HepG2 (cell line): ENCODE measurements around the gene AQP7. TPM values are rescaled to one million over a fixed set of nuclear protein-coding genes. Genes with fewer than 3 reads are reported as not detected.

Experiments used
- ATAC-seq: fragments of 200-7000 bp; cut with Tn5 transposase; 3 replicates; pipeline ENCODE4 v1.9.1; 2020; ENCODE audit warnings: mild to moderate bottlenecking, moderate library complexity
- BruUV-seq: library from RNA; stranded (reverse); fragments of 400-500 nt; replicated peaks from 2 replicates; lab custom pipeline; 2021; lab: Mats Ljungman, UMichigan
- CTCF ChIA-PET: fragments of 300-600 bp; formaldehyde crosslinking; extraction: SDS; loops from one replicate; lab custom pipeline; 2021; ENCODE audit warnings: low total read pairs, inconsistent platforms, low intra/inter-chr PET ratio; lab: Yijun Ruan, JAX
- POLR2A ChIA-PET: fragments of 350-600 bp; sonication (Branson Sonifier 250); formaldehyde crosslinking; loops from one replicate; lab custom pipeline; 2020; ENCODE audit warnings: antibody characterized with exemption, inconsistent platforms; lab: Yijun Ruan, JAX
- DNase-seq: peaks from one replicate; pipeline ENCODE4 v3.0.0-alpha.2; 2015; ENCODE audit warnings: low spot score
- FAIRE-seq: peaks from 3 replicates; lab custom pipeline; 2011; peaks lifted over from hg19 to GRCh38; lab: Jason Lieb, UNC
- H2AFZ ChIP-seq: one replicate; pipeline ENCODE4 v1.6.1; 2011; ENCODE audit warnings: low read length, inconsistent platforms
- H3K27ac ChIP-seq: fragments of 300-600 bp; 3 replicates; pipeline ENCODE4 v1.8.0; 2011; ENCODE audit warnings: mixed run types, mild to moderate bottlenecking, mixed read lengths, low read length, inconsistent platforms; ENCODE audit not compliant: insufficient read depth; ENCODE audit errors: extremely low read length
- H3K27me3 ChIP-seq, 2 experiments: fragments of 200-600 bp in 1 of 2; 2 replicates in 1 of 2; 3 replicates in 1 of 2; pipeline versions ENCODE4 v1.6.0 to v1.8.0; 2011; ENCODE audit warnings: low read length in 2 of 2, mild to moderate bottlenecking in 2 of 2, moderate library complexity in 2 of 2, inconsistent platforms in 1 of 2; ENCODE audit not compliant: insufficient read depth in 2 of 2, control insufficient read depth in 1 of 2
- H3K36me3 ChIP-seq, 2 experiments: fragments of 200-600 bp in 1 of 2; replicated peaks in 1 of 2; 2 replicates in 1 of 2; 3 replicates in 1 of 2; pipeline versions ENCODE4 v1.5.1 to v1.8.0; 2011; ENCODE audit warnings: low read length in 2 of 2, inconsistent platforms in 1 of 2; ENCODE audit not compliant: insufficient read depth in 2 of 2, control insufficient read depth in 1 of 2
- H3K4me1 ChIP-seq: 2 replicates; pipeline ENCODE4 v1.5.1; 2012; ENCODE audit warnings: low read length, inconsistent platforms; ENCODE audit not compliant: insufficient read depth
- H3K4me2 ChIP-seq: 2 replicates; pipeline ENCODE4 v1.6.0; 2011; ENCODE audit warnings: low read depth, low read length, inconsistent platforms
- H3K4me3 ChIP-seq, 3 experiments: fragments of 200-600 bp in 1 of 3; sonication (generic), shearing (Covaris generic) in 1 of 3; replicated peaks in 1 of 3; 2 replicates each; pipeline ENCODE4 v1.5.1; 2011 to 2016; ENCODE audit warnings: low read length in 3 of 3, inconsistent platforms in 2 of 3, low read depth in 2 of 3, mild to moderate bottlenecking in 2 of 3, control low read depth in 1 of 3, mixed read lengths in 1 of 3; ENCODE audit not compliant: insufficient read depth in 1 of 3
- H3K79me2 ChIP-seq: one replicate; pipeline ENCODE4 v1.6.1; 2011; ENCODE audit warnings: low read length, inconsistent platforms; ENCODE audit not compliant: insufficient read depth
- H3K9ac ChIP-seq: 2 replicates; pipeline ENCODE4 v1.6.0; 2011; ENCODE audit warnings: mild to moderate bottlenecking, low read depth, low read length, inconsistent platforms; ENCODE audit not compliant: insufficient read depth
- H3K9me3 ChIP-seq: 2 replicates; pipeline ENCODE4 v1.5.1; 2012; ENCODE audit warnings: mild to moderate bottlenecking, low read length
- H4K20me1 ChIP-seq: 2 replicates; pipeline ENCODE4 v1.6.0; 2011; ENCODE audit warnings: inconsistent platforms, mild to moderate bottlenecking, low read length, moderate library complexity; ENCODE audit not compliant: insufficient read depth
- ADNP ChIP-seq: sonication (generic); formaldehyde crosslinking; IDR thresholded peaks from 2 replicates; pipeline ENCODE4 v1.4.0; 2020; ENCODE audit warnings: missing genetic modification reagents
- CENPT ChIP-seq: sonication (generic); formaldehyde crosslinking; IDR thresholded peaks from 2 replicates; pipeline ENCODE4 v1.8.0; 2022; ENCODE audit warnings: low read depth, mild to moderate bottlenecking, moderate library complexity, missing genetic modification reagents
- FOXK1 ChIP-seq: sonication (generic); formaldehyde crosslinking; IDR thresholded peaks from 2 replicates; pipeline ENCODE4 v1.4.0; 2020; ENCODE audit warnings: low read depth, missing genetic modification reagents, borderline replicate concordance
- GFI1 ChIP-seq: sonication (generic); formaldehyde crosslinking; IDR thresholded peaks from 2 replicates; pipeline ENCODE4 v1.5.0; 2020; ENCODE audit warnings: missing genetic modification reagents, mild to moderate bottlenecking, borderline replicate concordance
- HBP1 ChIP-seq: IDR thresholded peaks from 2 replicates; pipeline ENCODE4 v1.6.1; 2016; ENCODE audit warnings: low read depth, control low read depth
- HNF1A ChIP-seq, 2 experiments: sonication (generic) in 1 of 2; formaldehyde crosslinking in 1 of 2; IDR thresholded peaks; 2 replicates each; pipeline versions ENCODE4 v1.4.0 to v1.6.1; 2016 to 2020; ENCODE audit warnings: borderline replicate concordance in 1 of 2, low read depth in 1 of 2, mild to moderate bottlenecking in 1 of 2, missing genetic modification reagents in 1 of 2
- MAFG ChIP-seq: sonication (generic); formaldehyde crosslinking; IDR thresholded peaks from 2 replicates; pipeline ENCODE4 v1.5.1; 2020; ENCODE audit warnings: mild to moderate bottlenecking, missing genetic modification reagents
- MYC ChIP-seq: sonication (generic); formaldehyde crosslinking; IDR thresholded peaks from 2 replicates; pipeline ENCODE4 v1.9.0; 2021; ENCODE audit warnings: missing genetic modification reagents, borderline replicate concordance
- PHF21A ChIP-seq: sonication (generic); formaldehyde crosslinking; IDR thresholded peaks from 2 replicates; pipeline ENCODE4 v1.5.0; 2020; ENCODE audit warnings: mild to moderate bottlenecking, missing genetic modification reagents
- SRSF4 ChIP-seq: fragments of 200-400 bp; formaldehyde crosslinking; IDR thresholded peaks from one replicate; pipeline ENCODE4 v1.6.1; 2018; ENCODE audit warnings: mild to moderate bottlenecking, low read depth, low read length, moderate library complexity; ENCODE audit not compliant: poor library complexity, severe bottlenecking
- WIZ ChIP-seq: sonication (generic); formaldehyde crosslinking; IDR thresholded peaks from 2 replicates; pipeline ENCODE4 v1.5.1; 2020; ENCODE audit warnings: mild to moderate bottlenecking, missing genetic modification reagents
- ZHX1 ChIP-seq: sonication (generic); formaldehyde crosslinking; IDR thresholded peaks from 2 replicates; pipeline ENCODE4 v1.8.1; 2022; ENCODE audit warnings: low read depth, mild to moderate bottlenecking, missing genetic modification reagents
- ZKSCAN1 ChIP-seq: fragments of 150-350 bp; IDR thresholded peaks from 2 replicates; pipeline ENCODE4 v1.6.1; 2014; ENCODE audit warnings: low read length
- ZNF207 ChIP-seq: fragments of 450-650 bp; IDR thresholded peaks from 2 replicates; pipeline ENCODE4 v1.6.1; 2016; ENCODE audit warnings: antibody characterized with exemption, borderline replicate concordance
- ZNF556 ChIP-seq: sonication (generic); formaldehyde crosslinking; IDR thresholded peaks from 2 replicates; pipeline ENCODE4 v1.4.0; 2020; ENCODE audit warnings: mild to moderate bottlenecking, missing genetic modification reagents, borderline replicate concordance
- ZNF768 ChIP-seq: sonication (generic); formaldehyde crosslinking; IDR thresholded peaks from 2 replicates; pipeline ENCODE4 v1.4.0; 2020; ENCODE audit warnings: missing genetic modification reagents
- ZNF780A ChIP-seq: sonication (generic); formaldehyde crosslinking; IDR thresholded peaks from 2 replicates; pipeline ENCODE4 v1.8.0; 2022; ENCODE audit warnings: mild to moderate bottlenecking, missing genetic modification reagents, moderate library complexity
- ZNF788 ChIP-seq: sonication (generic); formaldehyde crosslinking; IDR thresholded peaks from 2 replicates; pipeline ENCODE4 v1.5.0; 2020; ENCODE audit warnings: mild to moderate bottlenecking, missing genetic modification reagents, borderline replicate concordance
- WGBS: methylation state at CpG from one replicate; pipeline ENCODE4 v1.1.6; 2017; ENCODE audit warnings: low lambda C conversion rate; 5-methylcytosine and 5-hydroxymethylcytosine counted together
- in situ Hi-C: cut with HindIII; loops from 2 replicates; pipeline ENCODE4 v1.10.0; 2017; ENCODE audit warnings: low pct_unique_long_range_greater_than_20kb; ENCODE audit not compliant: extremely low pct_ligation_motif_present
- intact Hi-C: fragments of 100-400 bp; cut with micrococcal nuclease; formaldehyde crosslinking; loops from one replicate; pipeline ENCODE4 v1.10.0; 2022; ENCODE audit not compliant: unreplicated experiment
- polyA plus RNA-seq, 8 experiments: library from polyadenylated mRNA; depleted of rRNA in 3 of 8; stranded (reverse) in 7 of 8; unstranded in 1 of 8; fragments of >200 nt; fragmentation: Illumina TruSeq in 4 of 8; extraction: Trizol in 4 of 8; gene quantifications; 2 replicates each; pipeline versions ENCODE4 v1.2.1 to v1.2.3, GENCODE V29; 2011 to 2016; ENCODE audit warnings: low read depth in 4 of 8, missing spikeins in 1 of 8, mixed read lengths in 1 of 8; ENCODE audit not compliant: insufficient read depth in 1 of 8
- total RNA-seq, 5 experiments: library from RNA; depleted of rRNA; stranded (reverse); fragments of >200 nt; fragmentation: Illumina TruSeq; extraction: Trizol; gene quantifications; 2 replicates each; pipeline ENCODE4 v1.2.3, GENCODE V29; 2016; ENCODE audit warnings: low read depth in 1 of 5

The AQP7 gene
- total and polyA plus RNA-seq, 2 of the 13 experiments (the other 11 are each of a cell fraction or from before 2014, with no cell fraction given) = 1.9 to 2.1 TPM

GRCh38 chr9:33437898-33438297, 35.5 kb upstream of the AQP7 start:
- H3K9ac ChIP-seq = no peak overlapping the region
- no peaks in the 10 kb centered on the region for H3K9me3 ChIP-seq
- H4K20me1 ChIP-seq = no peaks in the 10 kb centered on the region
- no peak overlapping the region for H3K27ac ChIP-seq
- H3K4me3 ChIP-seq = no peak overlapping the region
- H3K4me1 ChIP-seq = peaks cover 25% of the 10 kb centered on the region
- POLR2A ChIA-PET = no interaction called here
- no peak overlapping the region for H2AFZ ChIP-seq
- H3K4me2 ChIP-seq = no peak overlapping the region
- intact Hi-C loops (no loop called here), in situ Hi-C loops (no loop called here)
- WGBS = 31% methylated on average over 1 of the region's 1 CpG
- CTCF ChIA-PET = no interaction called here
- H3K79me2 ChIP-seq = no peaks in the 10 kb centered on the region
- BruUV-seq = no TSS peak
- H3K27me3 ChIP-seq = peaks cover 5 to 34% of the 10 kb centered on the region in 2 experiments; a peak in 3 of 5 replicates
- FAIRE-seq = no peak
- no peak for ATAC-seq
- DNase-seq = no peak
- no peaks in the 10 kb centered on the region for H3K36me3 ChIP-seq
- no peak for TF ChIP-seq ZNF768 (CRISPR knock-in tag)
- no peak for TF ChIP-seq ZKSCAN1
- no peak for TF ChIP-seq MAFG (CRISPR knock-in tag)
- no peak for TF ChIP-seq PHF21A (CRISPR knock-in tag)
- TF ChIP-seq GFI1 (CRISPR knock-in tag) = no peak
- no peak for TF ChIP-seq ADNP (CRISPR knock-in tag)
- TF ChIP-seq ZHX1 (CRISPR knock-in tag) = no peak
- no peak for TF ChIP-seq FOXK1 (CRISPR knock-in tag)
- no peak for TF ChIP-seq HBP1 (CRISPR knock-in tag)
- no peak for TF ChIP-seq ZNF207
- no peak for TF ChIP-seq CENPT
- no peak for TF ChIP-seq HNF1A (IDR thresholded peaks at IDR 0.05; ENCODE audit: low read depth)
- TF ChIP-seq HNF1A (CRISPR knock-in tag; IDR thresholded peaks at IDR 0.05; ENCODE audit: borderline replicate concordance) = no peak
- no peak for TF ChIP-seq ZNF780A (CRISPR knock-in tag)
- no peak for TF ChIP-seq SRSF4
- TF ChIP-seq MYC (CRISPR knock-in tag) = no peak
- no peak for TF ChIP-seq WIZ (CRISPR knock-in tag)
- TF ChIP-seq ZNF556 (CRISPR knock-in tag) = no peak
- no peak for TF ChIP-seq ZNF788 (CRISPR knock-in tag)
